GM18505 (cell line): ENCODE results near the gene KIAA1958.
A peak's percentile ranks its signal among the peaks of the same experiment; 100 is the strongest.

Source experiments
- ATAC-seq: cut with Tn5 transposase; IDR thresholded peaks from one replicate; pipeline ENCODE4 v1.9.1; 2021; ENCODE audit not compliant: unreplicated experiment
- POLR2A ChIP-seq: IDR thresholded peaks from 4 replicates; pipeline ENCODE4 v1.6.1; 2011; ENCODE audit warnings: borderline replicate concordance; ENCODE audit not compliant: insufficient read depth, insufficient read length; ENCODE audit errors: extremely low read depth

The KIAA1958 gene

GRCh38 chr9:112473986-112474385 lies 12.6 kb upstream of the KIAA1958 start:
- no peak for ATAC-seq
- TF ChIP-seq POLR2A: no peak

- no peak for ATAC-seq
- TF ChIP-seq POLR2A: no peak
These were observed 11.3 kb upstream of the KIAA1958 start for GRCh38 chr9:112475318-112475717.

GRCh38 chr9:112477330-112477729 lies 9.3 kb upstream of the KIAA1958 start:
- no peak for TF ChIP-seq POLR2A
- no peak for ATAC-seq

GRCh38 chr9:112479221-112479620 lies 7.4 kb upstream of the KIAA1958 start:
- ATAC-seq: no peak
- TF ChIP-seq POLR2A: no peak

- no peak for ATAC-seq
- TF ChIP-seq POLR2A: no peak
These were observed 2.0 kb upstream of the KIAA1958 start for GRCh38 chr9:112484607-112485006.

GRCh38 chr9:112485574-112485973 lies 1.1 kb upstream of the KIAA1958 start:
- no peak for TF ChIP-seq POLR2A
- no peak for ATAC-seq

- no peak for TF ChIP-seq POLR2A
- ATAC-seq: peak; percentile 45
These were observed 576 bp downstream of the KIAA1958 start for GRCh38 chr9:112487008-112487798.

GRCh38 chr9:112487799-112488340 lies 1.2 kb downstream of the KIAA1958 start:
- ATAC-seq: no peak

GRCh38 chr9:112489039-112489546 lies 2.5 kb downstream of the KIAA1958 start:
- no peak for ATAC-seq
- no peak for TF ChIP-seq POLR2A

More at GRCh38 chr9:112487799-112488340, 1.2 kb downstream of the KIAA1958 start:
- no peak for TF ChIP-seq POLR2A

- no peak for TF ChIP-seq POLR2A
- ATAC-seq: no peak
These were observed 3.4 kb downstream of the KIAA1958 start for GRCh38 chr9:112489876-112490666.

GRCh38 chr9:112493393-112494137 lies 6.9 kb downstream of the KIAA1958 start:
- TF ChIP-seq POLR2A: no peak
- ATAC-seq: no peak

GRCh38 chr9:112494153-112494552 lies 7.5 kb downstream of the KIAA1958 start:
- ATAC-seq: no peak
- no peak for TF ChIP-seq POLR2A

- ATAC-seq: no peak
- TF ChIP-seq POLR2A: no peak
These were observed 9.0 kb downstream of the KIAA1958 start for GRCh38 chr9:112495614-112496013.
